HG03354 (cell line): ENCODE measurements around the gene PSMC4.

ENCODE experiments used
- ATAC-seq: cut with Tn5 transposase; IDR thresholded peaks from one replicate; pipeline ENCODE4 v1.9.1; 2021; ENCODE audit warnings: mild to moderate bottlenecking; ENCODE audit not compliant: unreplicated experiment, poor library complexity, severe bottlenecking

The PSMC4 gene

DNA sequence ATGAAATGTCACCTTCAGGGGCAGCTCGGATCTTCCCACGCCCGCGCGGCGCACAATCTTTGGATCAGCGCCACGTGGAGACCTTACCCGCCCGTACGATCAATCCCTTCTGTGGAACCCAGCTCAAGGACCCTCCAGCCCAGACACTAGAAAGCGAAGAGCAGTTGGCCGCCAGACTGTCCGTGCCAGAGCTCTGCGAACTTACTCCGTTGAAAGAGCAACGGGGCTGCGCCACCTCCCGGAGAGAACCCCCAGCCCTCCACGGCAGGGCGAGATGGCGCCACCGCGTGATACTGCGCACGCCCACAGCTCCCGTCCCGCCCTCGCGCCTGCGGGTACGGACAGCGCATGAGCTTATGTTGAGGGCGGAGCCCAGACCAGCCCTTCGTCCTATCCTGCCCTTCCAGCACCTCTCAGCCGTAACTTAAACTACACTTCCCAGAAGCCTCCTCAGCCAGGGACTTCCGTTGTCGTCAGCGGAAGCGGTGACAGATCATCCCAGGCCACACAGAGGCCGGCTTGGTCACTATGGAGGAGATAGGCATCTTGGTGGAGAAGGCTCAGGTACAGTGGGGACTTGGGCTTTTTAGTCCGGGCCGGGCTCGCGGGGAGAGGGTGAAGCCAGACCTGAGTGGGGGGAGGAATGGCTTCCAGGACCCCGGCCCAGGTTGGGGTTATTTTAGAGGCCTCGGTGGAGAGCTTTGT is at the start of gene PSMC4:
TSS of gene PSMC4 (plus strand) at position 491 of the 705 bp plus-strand sequence. CDS start at position 529, 38 bp downstream.
- ATAC-seq: peak; percentile 95

GRCh38 chr19:39923862-39924261 is 47.1 kb upstream of the PSMC4 start:
- ATAC-seq: no peak

GRCh38 chr19:39924389-39924788 is 46.6 kb upstream of the PSMC4 start:
- ATAC-seq: no peak

DNA sequence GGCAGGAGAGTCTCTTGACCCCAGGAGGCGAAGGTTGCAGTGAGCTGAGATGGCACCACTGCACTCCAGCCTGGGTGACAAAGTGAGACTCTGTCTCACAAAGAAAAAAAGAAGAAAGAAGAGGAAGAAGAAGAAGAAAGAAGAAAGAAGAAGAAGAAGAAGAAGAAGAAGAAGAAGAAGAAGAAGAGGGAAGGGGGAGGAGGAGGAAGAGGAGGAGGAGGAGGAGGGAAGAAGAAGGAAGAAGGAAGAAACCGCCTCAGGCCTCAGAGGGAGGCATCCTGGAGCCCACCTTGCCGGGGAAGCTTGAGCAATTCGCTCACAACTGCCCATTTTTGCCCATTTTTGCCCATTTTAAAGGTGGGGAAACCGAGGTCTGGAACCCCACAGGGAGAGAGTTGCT is 46.0 kb upstream of the PSMC4 start:
- no peak for ATAC-seq

DNA sequence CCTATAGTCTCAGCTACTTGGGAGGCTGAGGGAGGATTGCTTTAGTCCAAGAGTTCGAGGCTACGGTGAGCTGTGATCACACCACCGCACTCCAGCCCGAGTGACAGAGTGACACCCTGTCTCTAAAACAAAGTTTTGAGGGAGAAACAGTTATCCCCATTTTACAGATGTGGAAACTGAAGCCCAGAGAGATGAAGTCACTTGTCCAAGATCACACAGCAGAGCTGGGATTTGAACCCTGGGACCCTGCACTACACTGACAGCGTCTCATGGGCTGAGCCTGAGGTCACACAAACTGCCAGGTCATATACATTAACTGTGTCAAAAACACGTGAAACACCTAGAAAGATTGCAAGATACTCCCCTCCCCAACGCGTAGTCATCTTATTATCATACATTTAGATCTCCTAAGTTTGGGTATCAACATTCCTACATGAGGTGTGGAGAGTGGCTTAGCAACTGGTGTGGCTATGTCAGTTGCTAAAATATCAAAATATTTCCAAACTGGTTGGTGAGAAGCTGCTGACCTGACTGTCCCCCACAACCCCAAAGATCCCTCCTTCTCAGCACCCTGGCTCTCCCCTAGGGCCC is 44.7 kb upstream of the PSMC4 start:
- no peak for ATAC-seq

DNA sequence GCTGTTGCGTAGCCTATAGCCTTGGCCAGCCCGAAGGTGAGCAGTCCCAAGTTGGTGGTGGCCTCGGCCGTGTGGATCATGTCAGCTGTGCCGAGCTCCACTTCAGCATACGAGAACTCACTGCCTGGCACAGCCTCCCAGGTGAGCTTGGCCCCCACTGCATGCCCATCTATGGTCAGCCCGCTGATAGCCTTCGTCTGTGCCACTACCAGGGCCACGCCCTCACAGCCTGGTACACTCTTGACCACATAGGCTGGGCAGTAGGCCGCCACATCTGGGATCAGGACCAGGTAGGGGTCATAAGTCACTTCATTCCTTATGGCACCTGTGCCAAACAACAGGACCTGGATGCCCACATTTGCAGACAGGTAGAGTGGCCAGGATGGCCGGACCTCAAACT is 43.9 kb upstream of the PSMC4 start:
- ATAC-seq: no peak

GRCh38 chr19:39927524-39928356 is 43.2 kb upstream of the PSMC4 start:
- ATAC-seq: no peak

DNA sequence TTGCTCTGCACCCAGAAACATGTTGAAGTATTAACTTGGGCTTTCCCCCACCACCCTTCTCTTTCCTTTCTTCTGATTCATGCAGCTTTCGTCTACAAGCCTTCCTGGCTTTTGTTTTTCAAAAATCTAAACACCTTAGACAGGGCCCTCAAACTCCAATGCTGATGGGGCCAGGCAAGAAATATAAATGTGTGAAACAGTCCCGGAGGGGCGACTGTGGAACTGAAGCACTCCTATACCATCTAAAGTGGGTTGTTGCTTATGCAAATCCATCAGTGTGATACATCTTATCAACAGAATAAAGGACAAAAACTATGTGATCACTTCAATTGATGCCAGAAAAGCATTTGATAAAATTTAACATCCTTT is 42.6 kb upstream of the PSMC4 start:
- no peak for ATAC-seq

DNA sequence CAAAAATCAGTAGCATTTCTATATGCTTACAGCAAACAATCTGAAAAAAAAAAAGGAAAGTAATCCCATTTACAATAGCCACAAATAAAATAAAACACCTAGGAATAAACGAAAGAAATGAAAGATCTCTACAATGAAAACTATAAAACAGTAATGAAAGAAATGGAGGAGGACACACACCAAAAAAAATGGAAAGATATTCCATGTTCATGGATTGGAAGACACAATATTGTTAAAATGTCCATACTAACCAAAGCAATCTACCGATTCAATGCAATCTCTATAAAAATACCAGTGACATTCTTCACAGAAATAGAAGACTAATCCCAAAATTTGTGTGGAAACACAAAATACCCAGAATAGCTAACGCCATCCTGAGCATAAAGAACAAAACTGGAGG is 41.2 kb upstream of the PSMC4 start:
- ATAC-seq: no peak

GRCh38 chr19:39934584-39935363 is 36.2 kb upstream of the PSMC4 start, which contains the start of gene FCGBP:
TSS of gene FCGBP (minus strand) at chr19:39934634.
- ATAC-seq: no peak

DNA sequence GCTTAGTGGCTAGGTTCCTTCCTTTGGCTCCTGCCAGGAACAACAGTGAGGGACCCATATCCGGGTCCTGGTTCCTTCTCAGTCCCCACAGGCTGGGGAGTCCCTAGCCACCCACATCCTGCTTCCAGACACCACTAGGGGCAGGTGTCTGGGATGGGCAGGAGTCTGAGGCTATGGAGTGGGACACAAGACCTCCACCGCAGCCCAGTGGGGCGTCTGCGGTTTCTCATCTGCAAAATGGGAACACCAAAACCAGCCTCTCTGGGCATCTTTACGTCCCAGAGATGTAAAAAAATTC is 35.7 kb upstream of the PSMC4 start:
- ATAC-seq: no peak

GRCh38 chr19:39936020-39936419 is 34.9 kb upstream of the PSMC4 start:
- ATAC-seq: no peak

- ATAC-seq: no peak
These were observed 34.3 kb upstream of the PSMC4 start for GRCh38 chr19:39936622-39937021.

DNA sequence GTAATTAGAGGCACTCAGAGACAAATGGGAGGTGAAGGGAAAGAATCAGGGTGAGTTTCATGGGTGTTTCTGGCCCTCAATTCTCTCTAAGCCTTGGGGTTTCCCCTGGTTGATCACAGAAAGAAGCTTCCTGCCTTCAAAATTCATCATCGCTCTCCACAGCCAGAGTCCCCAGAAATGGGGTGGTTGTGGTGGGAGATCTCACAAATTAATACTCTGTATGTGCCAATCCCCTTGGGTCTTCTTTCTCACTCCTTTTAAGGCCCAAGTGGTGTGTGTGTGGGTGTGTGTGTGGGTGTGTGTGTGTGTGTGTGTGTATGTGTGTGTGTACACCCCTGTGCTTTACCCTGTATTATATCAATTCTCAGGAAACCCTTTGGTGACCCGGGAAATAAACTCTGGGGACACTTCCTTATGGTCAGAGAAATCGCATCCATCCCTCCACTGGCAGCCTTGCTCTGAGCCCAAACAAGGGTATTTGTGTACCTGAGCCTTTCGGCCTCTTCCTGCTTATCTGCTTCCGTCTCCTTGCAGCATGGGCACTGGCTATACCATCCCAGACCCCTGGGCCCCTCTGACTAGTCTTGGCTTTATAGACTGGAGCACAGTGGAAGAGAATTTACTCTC is 33.8 kb upstream of the PSMC4 start:
- ATAC-seq: no peak

- ATAC-seq: no peak
These were observed 33.2 kb upstream of the PSMC4 start for GRCh38 chr19:39937787-39938186.

- no peak for ATAC-seq
These were observed 31.4 kb upstream of the PSMC4 start for GRCh38 chr19:39939556-39939955.

DNA sequence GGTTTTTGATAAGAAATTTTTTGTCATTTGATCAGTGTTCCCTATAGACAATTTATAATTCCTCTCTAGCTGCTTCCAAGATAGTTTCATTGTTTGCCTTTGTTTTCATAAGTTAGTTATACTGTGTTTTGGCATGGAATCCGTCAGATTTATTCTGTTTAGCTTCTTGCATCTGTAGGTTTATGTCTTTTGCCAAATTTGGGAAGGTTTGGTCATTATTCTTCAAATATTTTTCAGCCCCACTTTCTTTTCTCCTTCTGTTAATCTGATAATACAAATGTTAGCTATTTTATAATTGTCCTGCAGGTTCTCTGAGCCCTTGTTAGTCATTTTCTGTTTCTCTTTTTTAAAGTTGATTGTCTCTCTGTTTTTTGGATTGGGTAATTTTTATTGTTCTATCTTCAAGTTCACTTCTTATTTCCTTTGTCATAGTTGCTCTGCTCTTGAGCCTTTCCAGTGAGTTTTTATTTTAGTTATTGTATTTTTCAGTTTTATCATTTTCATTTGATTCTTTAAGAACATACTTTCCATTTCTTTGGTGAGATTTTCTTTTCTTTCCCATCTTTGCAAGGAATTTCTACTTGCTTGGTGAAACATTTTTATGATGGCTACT is 30.6 kb upstream of the PSMC4 start:
- no peak for ATAC-seq

DNA sequence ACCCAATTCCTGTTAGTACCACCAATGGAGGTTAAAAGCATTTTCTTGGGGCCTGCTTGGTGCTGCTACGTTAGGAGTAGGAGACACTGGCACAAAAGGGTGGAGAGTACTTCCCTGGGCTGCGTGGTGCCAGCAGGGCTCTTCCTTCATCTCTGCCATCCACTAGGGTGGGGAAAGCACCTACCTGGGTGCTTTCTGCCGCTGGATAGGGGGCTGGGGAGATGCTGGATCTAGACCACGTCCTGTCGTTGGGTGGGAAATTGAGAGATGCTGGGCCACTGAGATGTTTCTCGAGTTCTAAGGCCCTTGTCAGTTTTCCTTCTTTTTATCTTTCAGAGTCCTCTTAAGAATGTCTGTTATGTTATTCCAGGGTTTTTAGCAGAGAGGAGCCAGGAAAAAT is 29.8 kb upstream of the PSMC4 start:
- no peak for ATAC-seq

GRCh38 chr19:39941615-39942365 is 29.2 kb upstream of the PSMC4 start:
- ATAC-seq: peak; percentile 58
